ENCODE data around the gene NTSR1. TPM values are rescaled to one million over a fixed set of nuclear protein-coding genes. Genes with fewer than 3 reads are reported as not detected.

Gene NTSR1
- total and polyA plus RNA-seq, 4 donors: 1.3 to 6.1 (median 3.9) TPM

GRCh38 chr20:62792940-62793756 lies 84.5 kb downstream of the NTSR1 start:
- WGBS (ENCODE audit: insufficient coverage): 79% methylated on average over 18 of the region's 22 CpGs
- H3K4me3 ChIP-seq (ENCODE audit: low read depth, low read length): no peak overlapping the region
- H3K36me3 ChIP-seq (ENCODE audit: control insufficient read depth, insufficient read depth, low read length): peaks cover 12% of the 10 kb centered on the region
- H3K27me3 ChIP-seq (ENCODE audit: control insufficient read depth, insufficient read depth, low read length): no peaks in the 10 kb centered on the region
- no peak overlapping the region for H3K27ac ChIP-seq (ENCODE audit: low read depth, low read length)
- peaks cover 57% of the 10 kb centered on the region for H3K4me1 ChIP-seq (ENCODE audit: control insufficient read depth, insufficient read depth, low read length)
- no peak for DNase-seq (ENCODE audit: low read depth in 4 of 6, low spot score in 6 of 6)
- no peaks in the 10 kb centered on the region for H3K9me3 ChIP-seq (ENCODE audit: control insufficient read depth, insufficient read depth, low read length)

GRCh38 chr20:62793757-62794006 lies 85.0 kb downstream of the NTSR1 start:
- Histone ChIP-seq H3K4me1 (ENCODE audit: control insufficient read depth, insufficient read depth, low read length) (peaks cover 52% of the 10 kb centered on the region), H3K27me3 (ENCODE audit: control insufficient read depth, insufficient read depth, low read length) (no peaks in the 10 kb centered on the region), H3K36me3 (ENCODE audit: control insufficient read depth, insufficient read depth, low read length) (peaks cover 18% of the 10 kb centered on the region), H3K27ac (ENCODE audit: low read depth, low read length) (peak overlapping the region; percentile 81), H3K4me3 (ENCODE audit: low read depth, low read length) (no peak overlapping the region), H3K9me3 (ENCODE audit: control insufficient read depth, insufficient read depth, low read length) (no peaks in the 10 kb centered on the region)
- no peak for DNase-seq (ENCODE audit: low read depth in 4 of 6, low spot score in 6 of 6)
- 52% methylated on average over 7 of the region's 7 CpGs for WGBS (ENCODE audit: insufficient coverage)

GRCh38 chr20:62794007-62794724 lies 85.5 kb downstream of the NTSR1 start:
- Histone ChIP-seq H3K9me3 (ENCODE audit: control insufficient read depth, insufficient read depth, low read length) (no peaks in the 10 kb centered on the region), H3K4me3 (ENCODE audit: low read depth, low read length) (peak overlapping the region; percentile 59), H3K27ac (ENCODE audit: low read depth, low read length) (peak overlapping the region; percentile 81), H3K36me3 (ENCODE audit: control insufficient read depth, insufficient read depth, low read length) (peaks cover 22% of the 10 kb centered on the region), H3K4me1 (ENCODE audit: control insufficient read depth, insufficient read depth, low read length) (peaks cover 48% of the 10 kb centered on the region), H3K27me3 (ENCODE audit: control insufficient read depth, insufficient read depth, low read length) (no peaks in the 10 kb centered on the region)
- DNase-seq (ENCODE audit: low read depth in 4 of 6, low spot score in 6 of 6): peak in 5 of 6 donors; percentile 82 to 97 (median 87)
- WGBS (ENCODE audit: insufficient coverage): under 1% methylated on average over 61 of the region's 69 CpGs

DNA sequence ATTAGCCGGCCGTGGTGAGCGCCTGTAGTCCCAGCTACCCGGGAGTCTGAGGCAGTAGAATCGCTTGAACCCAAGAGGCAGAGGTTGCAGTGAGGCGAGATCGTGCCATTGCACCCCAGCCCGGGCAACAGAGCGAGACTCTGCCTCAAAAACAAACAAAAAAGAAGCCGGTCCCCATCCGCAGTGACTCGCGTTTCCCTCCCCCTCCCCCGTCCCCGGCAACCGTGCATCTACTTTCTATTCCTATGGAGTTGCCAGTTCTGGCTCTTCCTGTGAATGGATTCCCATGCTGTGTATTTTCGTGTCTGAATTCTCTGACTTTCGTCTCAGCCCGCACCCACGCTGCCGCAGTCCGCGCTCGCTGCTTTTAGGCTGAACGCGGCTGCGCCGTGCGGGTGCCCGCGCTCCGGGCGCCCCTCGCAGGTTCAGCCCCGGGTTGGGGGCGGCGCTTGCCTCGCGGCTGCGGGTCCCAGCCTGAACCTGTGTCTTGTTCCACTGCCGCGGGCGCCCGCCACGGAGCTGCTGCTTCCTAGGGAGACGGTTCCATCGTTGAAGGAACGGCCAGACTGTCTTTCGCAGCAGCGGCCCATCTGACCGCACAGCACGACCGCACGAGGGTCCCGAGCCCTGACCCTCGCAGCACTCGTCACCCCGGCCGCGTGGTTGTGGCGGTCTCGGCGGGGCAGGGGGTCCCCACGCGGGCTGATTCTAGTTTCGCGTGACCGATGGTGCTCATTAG lies 86.6 kb downstream of the NTSR1 start:
- Histone ChIP-seq H3K4me1 (ENCODE audit: control insufficient read depth, insufficient read depth, low read length) (peaks cover 48% of the 10 kb centered on the region), H3K4me3 (ENCODE audit: low read depth, low read length) (peak overlapping the region; percentile 59), H3K27ac (ENCODE audit: low read depth, low read length) (peak overlapping the region; percentile 79), H3K9me3 (ENCODE audit: control insufficient read depth, insufficient read depth, low read length) (no peaks in the 10 kb centered on the region), H3K36me3 (ENCODE audit: control insufficient read depth, insufficient read depth, low read length) (peaks cover 33% of the 10 kb centered on the region), H3K27me3 (ENCODE audit: control insufficient read depth, insufficient read depth, low read length) (no peaks in the 10 kb centered on the region)
- DNase-seq (ENCODE audit: low read depth in 4 of 6, low spot score in 6 of 6): peak in 2 of 6 donors; percentile 90 to 91
- WGBS (ENCODE audit: insufficient coverage): under 1% methylated on average over 68 of the region's 68 CpGs

DNA sequence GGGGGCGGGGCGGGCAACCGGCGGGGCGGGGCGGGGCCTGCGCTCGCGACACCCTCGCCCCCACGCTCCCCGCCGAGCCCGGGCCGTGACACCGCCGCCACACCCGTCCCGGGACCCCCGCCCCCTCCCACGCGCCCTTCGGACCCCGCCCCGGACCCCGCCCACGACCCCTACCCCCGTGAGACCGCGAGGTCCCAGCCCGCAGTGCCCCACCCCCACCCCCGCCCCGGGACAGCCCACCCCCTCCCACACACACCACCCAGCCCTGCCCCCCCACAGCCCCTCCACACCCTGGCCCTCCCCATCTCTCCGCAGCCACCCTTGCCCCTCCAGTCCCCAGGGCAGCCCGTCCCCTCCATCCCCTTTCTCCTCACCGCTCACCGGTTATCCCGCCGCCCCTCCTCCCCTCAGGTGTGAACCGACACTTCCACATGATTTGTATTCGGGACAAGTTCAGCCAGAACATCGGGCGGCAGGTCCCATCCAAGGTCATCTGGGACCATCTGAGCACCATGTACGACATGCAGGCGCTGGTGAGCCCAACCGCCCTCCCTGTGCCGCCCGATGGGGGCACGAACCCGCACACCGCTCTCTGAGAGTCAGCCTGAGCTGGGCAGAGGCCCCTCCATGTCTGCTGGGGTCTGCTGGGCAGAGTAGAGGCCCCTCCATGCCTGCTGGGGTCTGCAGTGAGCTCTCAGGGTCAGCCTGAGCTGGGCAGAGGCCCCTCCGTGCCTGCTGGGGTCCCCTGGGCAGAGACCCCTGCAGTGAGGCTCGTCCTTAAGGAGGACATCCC lies 88.3 kb downstream of the NTSR1 start:
- Histone ChIP-seq H3K9me3 (ENCODE audit: control insufficient read depth, insufficient read depth, low read length) (no peaks in the 10 kb centered on the region), H3K36me3 (ENCODE audit: control insufficient read depth, insufficient read depth, low read length) (peaks cover 49% of the 10 kb centered on the region), H3K27ac (ENCODE audit: low read depth, low read length) (no peak overlapping the region), H3K4me3 (ENCODE audit: low read depth, low read length) (peak overlapping the region; percentile 40), H3K4me1 (ENCODE audit: control insufficient read depth, insufficient read depth, low read length) (peaks cover 42% of the 10 kb centered on the region), H3K27me3 (ENCODE audit: control insufficient read depth, insufficient read depth, low read length) (no peaks in the 10 kb centered on the region)
- no peak for DNase-seq (ENCODE audit: low read depth in 4 of 6, low spot score in 6 of 6)
- 14% methylated on average over 27 of the region's 53 CpGs for WGBS (ENCODE audit: insufficient coverage)

DNA sequence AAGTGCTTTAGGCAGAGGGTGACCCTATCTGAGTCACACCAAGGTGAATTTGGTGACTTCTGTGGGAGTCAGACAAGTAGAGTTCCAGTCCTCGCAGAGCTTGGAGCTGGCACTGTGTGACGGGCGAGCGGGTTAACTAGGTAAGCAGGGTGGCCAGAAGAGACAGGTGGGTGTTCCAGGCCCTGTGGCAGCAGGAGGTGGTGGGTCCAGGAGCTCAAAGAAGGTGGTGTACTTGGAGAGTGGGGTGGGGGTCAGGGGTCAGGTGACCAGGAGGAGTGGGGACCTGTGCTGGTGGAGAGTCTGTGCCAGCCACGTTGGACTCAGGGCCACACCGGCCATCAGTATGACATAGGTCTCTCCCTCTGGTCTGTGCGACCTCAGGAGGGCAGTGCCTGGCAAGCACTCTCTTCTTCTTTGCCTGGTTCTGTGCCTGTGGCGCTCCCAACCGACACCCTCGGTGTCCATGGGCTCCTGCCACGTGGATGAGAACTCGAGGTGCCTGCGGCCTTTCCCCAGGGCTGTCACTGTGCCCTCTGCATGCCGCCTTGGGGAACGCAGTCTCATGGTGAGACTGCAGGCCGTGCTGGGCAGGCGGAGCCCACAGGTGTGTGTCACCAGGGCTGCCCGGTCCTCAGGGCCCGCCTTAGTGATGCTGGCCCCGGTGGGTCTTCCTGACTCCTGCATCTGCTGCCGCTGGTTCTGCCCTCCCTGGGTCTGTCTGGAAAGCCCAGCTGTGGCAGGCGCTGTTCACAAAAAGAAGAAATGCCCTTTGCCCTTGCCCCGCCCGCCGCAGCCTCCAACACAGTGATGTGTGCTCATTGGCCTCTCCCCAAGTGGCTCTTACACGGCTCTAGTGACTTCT lies 89.3 kb downstream of the NTSR1 start:
- Histone ChIP-seq H3K27me3 (ENCODE audit: control insufficient read depth, insufficient read depth, low read length) (no peaks in the 10 kb centered on the region), H3K27ac (ENCODE audit: low read depth, low read length) (no peak overlapping the region), H3K36me3 (ENCODE audit: control insufficient read depth, insufficient read depth, low read length) (peaks cover 55% of the 10 kb centered on the region), H3K9me3 (ENCODE audit: control insufficient read depth, insufficient read depth, low read length) (no peaks in the 10 kb centered on the region), H3K4me3 (ENCODE audit: low read depth, low read length) (peak overlapping the region; percentile 40), H3K4me1 (ENCODE audit: control insufficient read depth, insufficient read depth, low read length) (peaks cover 48% of the 10 kb centered on the region)
- no peak for DNase-seq (ENCODE audit: low read depth in 4 of 6, low spot score in 6 of 6)
- WGBS (ENCODE audit: insufficient coverage): 92% methylated on average over 26 of the region's 26 CpGs

DNA sequence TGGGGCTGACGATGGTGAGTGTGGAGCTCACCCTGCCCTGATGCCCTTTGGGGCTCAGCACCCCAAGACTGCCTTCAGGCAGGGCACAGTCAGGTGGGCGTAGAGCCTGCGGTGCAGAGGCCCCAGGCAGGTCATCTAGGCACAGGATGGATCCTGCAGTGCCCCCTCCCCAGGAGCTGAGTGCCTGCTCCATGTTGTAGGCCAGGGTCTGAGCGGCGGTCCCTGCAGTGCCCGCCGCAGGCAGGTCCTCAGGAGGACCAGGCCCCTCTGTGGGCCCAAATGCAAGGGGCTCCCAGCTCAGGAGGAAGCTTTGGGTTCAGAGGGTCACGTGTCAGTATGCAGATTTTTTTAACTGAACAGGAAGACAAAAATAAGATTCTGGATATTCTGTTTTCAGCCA lies 90.4 kb downstream of the NTSR1 start:
- no peak overlapping the region for H3K4me3 ChIP-seq (ENCODE audit: low read depth, low read length)
- H3K4me1 ChIP-seq (ENCODE audit: control insufficient read depth, insufficient read depth, low read length): peaks cover 43% of the 10 kb centered on the region
- H3K36me3 ChIP-seq (ENCODE audit: control insufficient read depth, insufficient read depth, low read length): peaks cover 55% of the 10 kb centered on the region
- no peaks in the 10 kb centered on the region for H3K9me3 ChIP-seq (ENCODE audit: control insufficient read depth, insufficient read depth, low read length)
- no peak for DNase-seq (ENCODE audit: low read depth in 4 of 6, low spot score in 6 of 6)
- H3K27ac ChIP-seq (ENCODE audit: low read depth, low read length): no peak overlapping the region
- H3K27me3 ChIP-seq (ENCODE audit: control insufficient read depth, insufficient read depth, low read length): no peaks in the 10 kb centered on the region
- 93% methylated on average over 8 of the region's 8 CpGs for WGBS (ENCODE audit: insufficient coverage)

GRCh38 chr20:62799459-62799858 lies 90.8 kb downstream of the NTSR1 start:
- Histone ChIP-seq H3K27me3 (ENCODE audit: control insufficient read depth, insufficient read depth, low read length) (no peaks in the 10 kb centered on the region), H3K36me3 (ENCODE audit: control insufficient read depth, insufficient read depth, low read length) (peaks cover 55% of the 10 kb centered on the region), H3K4me3 (ENCODE audit: low read depth, low read length) (no peak overlapping the region), H3K9me3 (ENCODE audit: control insufficient read depth, insufficient read depth, low read length) (no peaks in the 10 kb centered on the region), H3K27ac (ENCODE audit: low read depth, low read length) (no peak overlapping the region), H3K4me1 (ENCODE audit: control insufficient read depth, insufficient read depth, low read length) (peaks cover 45% of the 10 kb centered on the region)
- 96% methylated on average over 18 of the region's 19 CpGs for WGBS (ENCODE audit: insufficient coverage)
- no peak for DNase-seq (ENCODE audit: low read depth in 4 of 6, low spot score in 6 of 6)

Measured in spinal cord (tissue), 10 donors.